Retinal pigment epithelial cell (primary cell): Measurements from ENCODE around the gene FTHL17.

Source experiments
- DNase-seq: peaks from one replicate; pipeline ENCODE4 v3.0.0-alpha.2; 2010; ENCODE audit warnings: low read depth
- H3K4me3 ChIP-seq: 2 replicates; pipeline ENCODE4 v1.5.1; 2011; ENCODE audit warnings: mild to moderate bottlenecking, low read length, control low read depth, moderate library complexity
- TF ChIP-seq, protein P1 (sequence below): conservative IDR thresholded peaks from 2 replicates; pipeline ENCODE4 v1.5.1; 2011; ENCODE audit warnings: low read depth, low read length, control low read depth, inconsistent platforms

Gene FTHL17

DNA sequence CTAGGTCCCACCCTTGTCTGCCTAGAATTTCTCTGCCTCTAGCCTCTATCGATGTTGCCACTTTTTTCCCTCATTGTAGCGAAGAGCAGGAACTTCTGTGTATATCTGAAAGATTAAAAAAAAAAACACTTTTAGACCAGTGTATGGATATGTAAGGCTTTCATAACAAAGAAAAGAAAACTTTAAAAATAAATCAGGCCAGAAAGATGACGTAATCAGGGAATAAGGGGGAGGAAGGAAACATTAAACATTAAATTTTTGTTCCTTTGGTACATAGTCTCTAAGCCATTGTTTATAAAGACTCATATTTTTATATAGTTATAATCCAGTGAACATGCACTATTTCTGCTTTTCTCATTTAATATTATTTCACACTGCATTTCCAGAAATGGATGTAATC, 26.2 kb upstream of the FTHL17 start:
- TF ChIP-seq, protein P1, sequence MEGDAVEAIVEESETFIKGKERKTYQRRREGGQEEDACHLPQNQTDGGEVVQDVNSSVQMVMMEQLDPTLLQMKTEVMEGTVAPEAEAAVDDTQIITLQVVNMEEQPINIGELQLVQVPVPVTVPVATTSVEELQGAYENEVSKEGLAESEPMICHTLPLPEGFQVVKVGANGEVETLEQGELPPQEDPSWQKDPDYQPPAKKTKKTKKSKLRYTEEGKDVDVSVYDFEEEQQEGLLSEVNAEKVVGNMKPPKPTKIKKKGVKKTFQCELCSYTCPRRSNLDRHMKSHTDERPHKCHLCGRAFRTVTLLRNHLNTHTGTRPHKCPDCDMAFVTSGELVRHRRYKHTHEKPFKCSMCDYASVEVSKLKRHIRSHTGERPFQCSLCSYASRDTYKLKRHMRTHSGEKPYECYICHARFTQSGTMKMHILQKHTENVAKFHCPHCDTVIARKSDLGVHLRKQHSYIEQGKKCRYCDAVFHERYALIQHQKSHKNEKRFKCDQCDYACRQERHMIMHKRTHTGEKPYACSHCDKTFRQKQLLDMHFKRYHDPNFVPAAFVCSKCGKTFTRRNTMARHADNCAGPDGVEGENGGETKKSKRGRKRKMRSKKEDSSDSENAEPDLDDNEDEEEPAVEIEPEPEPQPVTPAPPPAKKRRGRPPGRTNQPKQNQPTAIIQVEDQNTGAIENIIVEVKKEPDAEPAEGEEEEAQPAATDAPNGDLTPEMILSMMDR: no peak
- no peak for DNase-seq
- no peak overlapping the region for H3K4me3 ChIP-seq

DNA sequence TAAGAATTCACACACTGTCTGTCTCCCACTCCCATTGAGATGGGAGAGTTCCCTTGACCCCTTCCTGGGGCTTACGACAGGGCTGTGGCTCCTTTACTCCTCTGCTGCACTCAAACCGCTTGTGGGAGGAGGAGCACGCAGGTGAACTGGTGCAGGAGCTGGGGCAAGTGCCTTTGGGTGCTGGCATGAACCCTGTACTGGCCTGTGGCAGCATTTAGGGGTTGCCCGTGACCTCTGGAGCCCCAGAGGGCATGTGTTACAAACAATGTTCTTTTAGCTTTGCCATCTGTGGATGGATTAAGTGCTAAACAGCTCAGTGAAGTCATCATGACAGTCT, 21.8 kb upstream of the FTHL17 start:
- TF ChIP-seq, protein P1: no peak
- no peak overlapping the region for H3K4me3 ChIP-seq
- no peak for DNase-seq

DNA sequence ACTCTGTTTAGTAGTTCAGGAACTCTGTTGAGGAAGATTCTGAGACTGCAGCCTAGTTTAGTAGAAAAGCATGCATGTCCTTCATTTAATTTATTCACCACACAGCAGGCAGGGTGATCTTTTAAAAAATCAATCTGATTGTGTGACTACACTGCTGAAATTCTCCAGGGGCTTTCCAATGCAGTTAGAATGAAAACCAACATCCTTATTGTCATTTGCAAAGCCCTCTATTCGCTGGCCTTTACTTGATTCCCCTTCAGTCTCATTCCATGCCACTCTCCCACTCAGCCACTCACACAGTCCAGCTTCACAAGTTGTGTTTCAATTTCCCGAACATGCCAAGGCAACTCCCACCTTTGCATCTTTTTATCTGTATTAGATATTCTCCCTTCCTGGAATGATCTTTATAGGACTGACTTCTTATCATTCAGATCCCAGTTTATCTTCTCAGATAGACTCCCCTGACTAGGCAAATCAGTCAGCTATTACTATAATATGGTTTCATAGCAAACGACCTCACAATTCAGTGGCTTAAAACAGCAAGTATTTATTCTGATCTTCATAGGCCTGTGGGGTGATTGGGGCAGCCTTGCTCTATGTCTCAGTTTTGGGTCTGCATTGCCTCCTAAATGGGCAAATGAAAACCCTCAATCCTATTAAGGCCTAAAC, 21.3 kb upstream of the FTHL17 start:
- TF ChIP-seq, protein P1: no peak
- H3K4me3 ChIP-seq: no peak overlapping the region
- DNase-seq: no peak

DNA sequence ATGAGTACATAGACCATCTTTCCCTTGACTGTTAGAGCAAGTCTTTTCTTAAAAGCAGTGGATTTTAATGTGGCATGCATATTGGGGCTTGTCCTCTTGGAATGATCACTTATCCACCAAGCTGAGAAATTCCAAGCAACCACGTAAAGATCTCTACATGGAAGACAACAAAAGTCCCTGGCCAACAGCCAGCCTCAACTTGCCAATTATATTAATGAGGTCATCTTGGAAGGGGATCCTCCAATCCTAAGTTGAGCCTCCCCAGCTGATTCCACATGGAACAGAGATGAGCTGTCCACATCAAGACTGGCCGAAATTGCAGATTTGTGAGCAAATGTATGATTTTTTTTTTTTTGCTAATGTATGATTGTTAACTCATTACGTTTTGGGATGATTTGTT, 20.6 kb upstream of the FTHL17 start:
- DNase-seq: no peak
- no peak overlapping the region for H3K4me3 ChIP-seq
- TF ChIP-seq, protein P1: no peak

GRCh38 chrX:31091819-31092218, 20.0 kb upstream of the FTHL17 start:
- TF ChIP-seq, protein P1: no peak
- no peak overlapping the region for H3K4me3 ChIP-seq
- DNase-seq: no peak

GRCh38 chrX:31074522-31074921, 2.7 kb upstream of the FTHL17 start:
- TF ChIP-seq, protein P1: no peak
- no peak for DNase-seq

DNA sequence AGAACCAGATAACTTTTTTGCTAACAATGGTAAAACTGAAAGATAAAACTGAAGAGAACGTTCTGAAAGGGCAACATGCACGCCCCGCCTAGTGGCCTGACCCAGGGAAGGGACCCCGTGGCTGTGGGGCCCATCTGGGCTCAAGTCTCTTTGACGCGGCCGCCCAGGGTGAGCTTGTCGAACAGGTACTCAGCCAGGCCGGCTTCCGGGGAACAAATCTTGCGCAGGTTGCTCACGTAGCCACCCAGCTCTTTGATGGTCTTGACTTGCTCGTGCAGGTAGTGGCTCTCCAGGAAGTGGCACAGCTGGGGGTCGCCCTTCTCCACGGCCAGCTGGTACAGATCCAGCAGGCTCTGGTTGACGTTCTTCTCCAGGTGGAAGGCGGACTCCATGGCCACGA, 579 bp downstream of the FTHL17 start:
- no peak for DNase-seq
- no peak overlapping the region for H3K4me3 ChIP-seq
- TF ChIP-seq, protein P1: no peak

More at GRCh38 chrX:31074522-31074921, 2.7 kb upstream of the FTHL17 start:
- no peak overlapping the region for H3K4me3 ChIP-seq
